Lung microvascular endothelial cell (primary cell): Measurements from ENCODE around the gene KCNK15. TPM values are rescaled to one million over a fixed set of nuclear protein-coding genes. Genes with fewer than 3 reads are reported as not detected.

Experiments used
- DNase-seq, 2 donors: peaks; one replicate each; pipeline versions ENCODE4 v3.0.0 to v3.0.0-alpha.2; 2010; ENCODE audit warnings: low read depth in 2 of 2
- total RNA-seq: library from RNA; depleted of rRNA; stranded (reverse); fragments of >200 nt; gene quantifications from 2 replicates; pipeline ENCODE4 v1.2.1, GENCODE V29; 2014

The KCNK15 gene
- total RNA-seq, 1 donor from 2014 or later: not detected

GRCh38 chr20:44788706-44789456 is 43.2 kb downstream of the KCNK15 start:
- DNase-seq: no peak

DNA sequence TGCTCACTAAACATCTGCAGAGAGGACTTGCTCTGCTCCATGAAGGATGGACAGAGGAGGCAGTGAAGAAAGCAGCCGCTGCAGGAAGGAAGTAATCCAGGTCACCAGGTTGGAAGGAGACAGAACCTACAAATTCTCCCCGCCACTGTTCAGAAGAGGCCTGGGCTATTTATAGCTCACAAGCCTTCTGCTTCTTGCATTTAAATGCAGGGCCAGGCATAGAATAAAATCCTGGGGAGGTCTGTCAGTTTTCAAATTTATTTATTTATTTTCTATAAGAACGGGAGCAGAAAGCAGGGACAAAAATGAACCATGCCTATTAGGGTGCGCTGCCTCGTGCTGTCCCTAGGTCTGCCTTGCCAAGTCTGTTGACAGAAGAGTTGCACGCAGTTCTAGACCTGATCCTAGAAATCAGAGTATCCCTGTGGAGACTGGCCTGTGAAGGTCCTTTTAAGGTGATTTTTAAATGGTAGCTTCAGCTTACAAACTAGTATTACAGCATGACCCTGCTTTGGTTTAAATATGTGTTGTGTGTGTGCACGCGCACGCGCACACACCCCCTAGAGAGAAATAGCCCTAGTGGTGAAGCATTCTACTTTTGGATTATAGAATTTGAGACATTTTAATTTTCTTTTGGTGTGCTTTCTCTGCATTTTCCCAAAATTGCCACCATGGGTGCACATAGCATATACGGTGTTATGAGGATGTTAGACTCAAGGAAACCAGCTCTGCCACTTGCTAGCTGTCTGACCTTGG is 45.2 kb downstream of the KCNK15 start:
- DNase-seq: no peak

GRCh38 chr20:44792796-44793195 is 47.1 kb downstream of the KCNK15 start:
- no peak for DNase-seq

- no peak for DNase-seq
Measured at GRCh38 chr20:44795836-44796235, 50.2 kb downstream of the KCNK15 start.

DNA sequence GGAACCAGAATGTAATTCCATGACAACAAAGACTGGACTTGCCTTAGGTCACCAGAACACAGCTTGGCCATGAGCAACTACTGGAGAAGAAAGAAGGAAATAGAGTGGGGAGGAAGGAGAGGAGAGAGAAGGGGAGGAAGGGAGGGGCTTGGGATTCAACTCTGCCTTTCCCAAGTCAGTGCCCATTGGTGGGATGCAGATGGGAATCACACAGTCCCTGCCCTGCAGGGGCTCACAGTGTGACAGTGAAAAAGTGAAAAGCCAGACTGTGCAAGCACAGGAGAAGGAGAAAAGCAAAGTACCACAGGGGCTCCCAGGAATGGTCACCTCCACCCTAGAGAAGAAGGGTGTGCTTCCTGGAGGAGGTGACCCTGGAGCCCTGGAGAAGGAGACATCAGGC is 50.6 kb downstream of the KCNK15 start:
- DNase-seq: no peak

GRCh38 chr20:44796758-44797457 is 51.2 kb downstream of the KCNK15 start:
- DNase-seq: no peak

- no peak for DNase-seq
Measured at GRCh38 chr20:44799691-44800090, 54.0 kb downstream of the KCNK15 start.

DNA sequence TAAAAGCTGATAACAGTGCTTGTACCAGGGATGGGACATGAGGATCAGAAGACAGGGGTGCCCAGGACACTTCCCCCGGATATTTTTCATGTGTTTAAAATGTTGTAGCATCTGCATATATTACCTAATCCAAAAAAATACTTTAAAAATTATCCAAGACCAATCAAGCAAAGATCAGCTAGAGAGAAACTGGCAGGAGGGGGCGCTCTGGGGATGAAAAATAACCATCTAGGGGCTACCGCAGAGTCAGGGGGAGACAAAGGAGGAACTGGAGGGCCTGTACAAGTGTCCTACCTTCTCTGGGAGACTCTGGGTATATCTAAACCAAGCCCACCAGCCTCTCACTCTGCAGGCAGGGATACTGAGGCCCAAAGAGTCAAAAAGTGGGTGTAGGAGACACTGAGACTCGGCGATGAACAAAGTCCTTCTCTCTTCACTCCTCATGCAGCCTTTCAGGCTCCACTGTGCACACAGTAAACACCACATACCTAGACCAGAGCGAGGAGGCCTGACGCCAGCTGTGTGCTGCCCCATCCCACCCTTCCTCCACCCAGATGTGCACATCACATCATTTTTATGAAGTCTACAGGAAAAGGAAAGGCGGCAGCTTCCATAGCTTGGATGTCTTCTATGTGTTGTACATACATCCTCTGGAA is 54.9 kb downstream of the KCNK15 start:
- DNase-seq: no peak

Other genes starting within 250 kb of the KCNK15 start
- 87.0 and 130 TPM in 2 replicates for gene SERINC3, start 223.8 kb upstream of the KCNK15 start, total RNA-seq
- 138 and 215 TPM in 2 replicates for gene PKIG, start 163.3 kb upstream of the KCNK15 start, total RNA-seq
- gene ADA, start 94.2 kb upstream of the KCNK15 start, total RNA-seq: 11.1 and 16.3 TPM in 2 replicates
- gene CCN5, start 30.5 kb upstream of the KCNK15 start, total RNA-seq: not detected in 2 replicates
- under 0.01 TPM in 1 of 2 replicates, not detected in the other for gene RIMS4, start 64.7 kb downstream of the KCNK15 start, total RNA-seq
- 76.9 and 96.6 TPM in 2 replicates for gene YWHAB, start 139.8 kb downstream of the KCNK15 start, total RNA-seq
- 0.44 and 0.79 TPM in 2 replicates for gene PABPC1L, start 164.2 kb downstream of the KCNK15 start, total RNA-seq
- 13.7 and 15.1 TPM in 2 replicates for gene TOMM34, start 214.5 kb downstream of the KCNK15 start, total RNA-seq
- 10.0 and 12.7 TPM in 2 replicates for gene STK4, start 220.6 kb downstream of the KCNK15 start, total RNA-seq